Measurements from ENCODE around the gene TRA2B.

Gene TRA2B

DNA sequence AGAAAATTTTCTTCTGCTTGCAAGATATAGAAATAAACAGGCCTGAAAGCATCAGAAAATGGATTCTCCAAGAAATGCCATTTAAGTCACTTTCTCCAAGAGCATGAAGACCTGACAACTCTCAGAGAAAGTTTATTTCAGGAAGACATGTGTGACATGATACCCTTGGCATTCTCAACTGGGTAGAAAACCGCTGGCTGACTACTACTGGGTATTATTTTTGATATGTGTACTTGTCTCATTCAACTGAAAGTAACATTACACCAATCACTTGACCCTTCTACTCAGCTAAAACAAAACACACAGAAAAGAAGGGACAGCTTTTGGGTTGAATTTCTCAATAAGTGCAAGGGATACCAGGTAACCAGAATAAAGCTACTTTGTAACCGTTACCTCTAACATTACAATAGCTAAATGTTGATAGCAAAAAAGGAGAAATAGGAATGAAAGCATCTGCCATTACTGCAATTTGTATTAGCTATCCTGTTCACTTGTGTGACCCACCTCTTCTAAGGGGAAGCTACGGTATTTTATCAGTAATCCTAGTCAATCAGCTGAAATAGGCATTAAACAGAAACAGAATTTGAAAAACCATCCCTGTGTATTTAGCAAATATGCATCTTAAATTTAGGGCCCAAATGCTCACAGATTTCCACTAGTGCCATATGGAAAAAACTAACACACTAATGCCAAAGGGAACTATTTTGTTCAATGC lies 7.3 kb downstream of the TRA2B start:
- H3K4me3 ChIP-seq (replicated peaks; ENCODE audit: low read depth, low read length), result peak overlapping the region; percentile 99
- TF ChIP-seq, protein P1, sequence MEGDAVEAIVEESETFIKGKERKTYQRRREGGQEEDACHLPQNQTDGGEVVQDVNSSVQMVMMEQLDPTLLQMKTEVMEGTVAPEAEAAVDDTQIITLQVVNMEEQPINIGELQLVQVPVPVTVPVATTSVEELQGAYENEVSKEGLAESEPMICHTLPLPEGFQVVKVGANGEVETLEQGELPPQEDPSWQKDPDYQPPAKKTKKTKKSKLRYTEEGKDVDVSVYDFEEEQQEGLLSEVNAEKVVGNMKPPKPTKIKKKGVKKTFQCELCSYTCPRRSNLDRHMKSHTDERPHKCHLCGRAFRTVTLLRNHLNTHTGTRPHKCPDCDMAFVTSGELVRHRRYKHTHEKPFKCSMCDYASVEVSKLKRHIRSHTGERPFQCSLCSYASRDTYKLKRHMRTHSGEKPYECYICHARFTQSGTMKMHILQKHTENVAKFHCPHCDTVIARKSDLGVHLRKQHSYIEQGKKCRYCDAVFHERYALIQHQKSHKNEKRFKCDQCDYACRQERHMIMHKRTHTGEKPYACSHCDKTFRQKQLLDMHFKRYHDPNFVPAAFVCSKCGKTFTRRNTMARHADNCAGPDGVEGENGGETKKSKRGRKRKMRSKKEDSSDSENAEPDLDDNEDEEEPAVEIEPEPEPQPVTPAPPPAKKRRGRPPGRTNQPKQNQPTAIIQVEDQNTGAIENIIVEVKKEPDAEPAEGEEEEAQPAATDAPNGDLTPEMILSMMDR (IDR thresholded peaks at IDR 0.05; ENCODE audit: low read depth, low read length, missing control alignments), result no peak
- DNase-seq (ENCODE audit: extremely low read depth, low read depth), result no peak

DNA sequence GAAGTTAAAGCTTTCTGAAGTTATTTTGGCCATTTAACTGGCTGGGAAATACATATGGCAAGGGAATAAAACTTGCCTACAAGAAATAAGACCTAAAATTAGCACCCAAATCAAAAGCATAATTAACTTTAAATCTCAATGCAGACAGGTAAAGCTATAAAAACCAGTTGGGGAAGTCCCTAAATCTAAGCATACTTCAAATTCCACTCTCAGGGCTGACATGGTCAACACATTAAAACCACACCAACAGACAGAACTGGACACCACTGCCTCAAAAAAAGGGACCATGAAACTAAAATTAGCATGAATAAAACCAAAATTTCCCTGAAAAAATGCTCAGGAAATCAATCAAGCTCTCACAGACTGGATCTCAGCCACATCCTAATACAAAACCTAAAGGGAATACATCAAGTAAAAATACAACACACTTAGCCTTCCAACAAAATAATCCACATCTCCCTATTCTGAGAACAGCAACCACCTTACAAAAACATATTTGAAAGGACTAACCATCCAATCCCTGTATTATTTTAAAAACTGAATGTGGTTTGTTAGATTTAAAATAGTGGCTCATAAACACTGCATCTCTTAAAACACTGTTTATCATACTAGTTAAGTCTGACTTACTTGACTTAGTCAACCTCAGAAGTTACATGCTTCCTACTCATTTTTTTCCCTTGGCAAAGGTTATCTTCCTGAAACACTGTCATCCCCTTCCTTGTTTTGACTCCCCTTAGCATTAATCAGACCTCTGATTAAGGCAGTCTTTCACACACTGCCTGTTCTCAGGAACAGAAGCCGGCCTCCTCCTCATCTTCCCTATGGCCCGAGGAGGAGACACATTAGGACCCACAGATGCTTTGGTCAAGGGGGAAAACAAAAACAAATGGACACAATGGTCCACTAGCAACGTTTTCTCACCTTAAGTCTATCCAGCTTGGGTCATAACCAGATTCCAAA lies 8.3 kb downstream of the TRA2B start:
- H3K4me3 ChIP-seq (replicated peaks; ENCODE audit: low read depth, low read length), result peak overlapping the region; percentile 99
- no peak for DNase-seq (ENCODE audit: extremely low read depth, low read depth)
- TF ChIP-seq, protein P1 (IDR thresholded peaks at IDR 0.05; ENCODE audit: low read depth, low read length, missing control alignments), result no peak

DNA sequence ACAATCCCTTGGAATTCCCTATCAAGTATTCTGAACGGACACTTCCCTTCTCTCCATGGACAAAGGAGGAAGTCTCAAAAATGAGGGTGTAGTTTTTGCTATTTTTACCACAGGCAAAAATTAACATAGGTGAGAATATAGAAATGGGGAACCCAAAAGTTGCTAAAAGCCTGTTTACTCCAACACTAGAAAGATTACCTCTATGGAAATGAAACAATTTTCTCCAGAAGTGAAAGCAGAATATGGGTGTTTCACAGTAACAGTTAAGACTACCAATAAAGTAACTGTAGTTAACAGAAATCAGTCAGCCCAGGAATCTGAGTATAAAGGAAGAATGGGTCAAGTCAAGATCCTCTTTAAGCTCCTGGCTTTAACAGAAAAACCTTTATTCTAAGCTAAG lies 9.3 kb downstream of the TRA2B start:
- TF ChIP-seq, protein P1 (IDR thresholded peaks at IDR 0.05; ENCODE audit: low read depth, low read length, missing control alignments), result no peak
- H3K4me3 ChIP-seq (replicated peaks; ENCODE audit: low read depth, low read length), result peak overlapping the region; percentile 99
- no peak for DNase-seq (ENCODE audit: extremely low read depth, low read depth)

DNA sequence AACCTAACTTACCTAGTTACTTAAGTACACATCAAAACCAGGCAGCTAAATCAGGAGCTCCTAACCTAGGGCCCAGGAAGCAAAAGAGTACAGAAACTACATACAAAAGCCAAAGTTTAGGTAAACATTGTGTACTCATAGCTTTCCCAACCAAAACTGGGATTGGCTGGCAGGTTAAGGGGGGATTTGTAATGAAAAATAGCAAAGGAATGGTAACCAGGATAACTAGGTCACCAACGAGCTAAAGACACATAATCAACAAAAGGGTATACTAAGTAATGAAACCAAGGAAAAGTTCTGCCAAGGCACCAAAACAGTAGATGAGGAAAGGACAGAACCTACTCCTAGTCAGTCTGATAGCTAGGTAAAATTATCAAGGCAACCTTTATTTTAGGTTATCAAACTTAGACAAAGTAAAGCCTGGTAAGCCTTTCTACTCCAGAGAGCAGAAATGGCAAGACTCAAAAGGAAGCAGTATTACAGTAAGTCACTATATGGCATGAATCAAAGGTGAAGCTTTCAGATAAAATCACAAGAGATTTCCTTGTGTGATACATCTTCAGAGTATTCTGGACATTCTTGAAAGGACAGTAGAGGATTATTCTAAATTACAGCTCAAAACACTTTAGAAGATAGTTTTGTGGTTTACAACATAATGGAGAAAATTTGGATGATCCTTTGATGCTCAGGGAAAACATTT lies 10.2 kb downstream of the TRA2B start:
- no peak for DNase-seq (ENCODE audit: extremely low read depth, low read depth)
- H3K4me3 ChIP-seq (replicated peaks; ENCODE audit: low read depth, low read length), result peak overlapping the region; percentile 99
- TF ChIP-seq, protein P1 (IDR thresholded peaks at IDR 0.05; ENCODE audit: low read depth, low read length, missing control alignments), result no peak

DNA sequence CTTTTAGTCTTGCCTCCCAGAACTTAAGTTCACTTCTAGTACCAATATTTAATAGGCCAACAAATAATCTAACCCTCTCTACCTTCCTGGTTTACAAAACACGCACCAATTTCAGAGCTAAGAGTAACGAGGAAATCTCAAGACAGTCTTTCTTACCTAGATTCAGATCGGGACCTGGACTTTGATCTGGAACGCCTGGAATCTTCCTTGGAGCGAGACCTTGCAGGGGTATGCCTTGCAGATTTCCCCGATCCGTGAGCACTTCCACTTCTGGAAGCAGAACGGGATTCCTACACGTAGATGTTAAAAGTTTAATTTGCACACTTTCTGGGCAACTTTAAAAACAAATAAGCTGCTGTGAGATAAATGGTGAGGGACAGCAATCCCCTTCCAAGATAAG lies 11.4 kb downstream of the TRA2B start:
- TF ChIP-seq, protein P1 (IDR thresholded peaks at IDR 0.05; ENCODE audit: low read depth, low read length, missing control alignments), result no peak
- DNase-seq (ENCODE audit: extremely low read depth, low read depth), result no peak
- H3K4me3 ChIP-seq (replicated peaks; ENCODE audit: low read depth, low read length), result peak overlapping the region; percentile 2; the same call in 1 of the 2 replicates

DNA sequence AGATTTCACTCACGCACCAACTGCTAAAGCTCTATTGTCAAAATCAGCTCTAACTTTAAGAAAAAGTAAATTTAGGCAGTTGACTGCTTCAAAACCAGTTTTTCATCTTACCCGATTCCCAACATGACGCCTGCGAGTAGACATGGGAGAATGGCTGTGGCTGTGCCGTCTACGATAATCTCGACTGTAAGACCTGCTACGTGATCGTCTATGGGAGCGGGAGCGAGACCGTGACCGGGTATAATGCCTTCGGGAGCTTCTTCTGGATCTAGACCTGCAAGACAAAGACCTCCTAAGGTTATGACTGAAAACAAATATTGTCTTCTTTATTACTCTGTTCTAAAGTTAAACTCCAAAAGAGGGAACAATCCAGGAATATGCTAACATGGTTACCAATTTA lies 12.5 kb downstream of the TRA2B start:
- no peak overlapping the region for H3K4me3 ChIP-seq (replicated peaks; ENCODE audit: low read depth, low read length)
- DNase-seq (ENCODE audit: extremely low read depth, low read depth), result no peak
- TF ChIP-seq, protein P1 (IDR thresholded peaks at IDR 0.05; ENCODE audit: low read depth, low read length, missing control alignments), result no peak

All from HFF-Myc (cell line).